ENCODE measurements around the gene ZDHHC13. TPM values are rescaled to one million over a fixed set of nuclear protein-coding genes. Genes with fewer than 3 reads are reported as not detected.

Gene ZDHHC13
- total RNA-seq, 2 donors from 2014 or later: 12.2 to 12.3 TPM

DNA sequence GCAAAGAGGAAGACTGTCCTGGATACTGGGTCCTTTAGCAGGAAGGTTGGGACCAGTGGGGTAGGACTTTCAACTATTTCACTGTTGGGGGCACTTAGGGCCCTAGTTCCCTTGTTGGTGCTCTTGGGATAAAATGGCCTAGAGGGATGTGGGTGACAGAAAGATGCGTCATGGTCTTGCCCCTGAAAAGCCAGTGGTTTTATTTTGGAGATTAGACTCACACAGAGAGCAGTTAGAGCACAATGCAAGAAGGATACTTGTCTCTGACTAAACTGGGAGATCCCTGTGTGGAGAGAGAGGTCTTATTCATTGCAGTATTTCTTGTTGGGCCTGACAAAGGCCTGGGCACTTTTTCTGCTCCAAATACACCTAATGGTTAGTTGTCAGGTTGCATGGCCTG, 33.8 kb upstream of the ZDHHC13 start:
- Histone ChIP-seq H3K9me3 (no peaks in the 10 kb centered on the region), H3K4me1 (replicated peaks) (no peaks in the 10 kb centered on the region), H3K27me3 (replicated peaks; ENCODE audit: insufficient read depth) (no peaks in the 10 kb centered on the region), H3K27ac (no peak overlapping the region), H3K4me3 (no peak overlapping the region), H3K36me3 (no peaks in the 10 kb centered on the region)
- no peak for TF ChIP-seq POLR2A (IDR thresholded peaks at IDR 0.05)
- TF ChIP-seq CTCF (IDR thresholded peaks at IDR 0.05): no peak
- no peak for TF ChIP-seq POLR2AphosphoS5 (IDR thresholded peaks at IDR 0.05)
- intact Hi-C loops (cut with DNase I): no loop called here
- no peak for DNase-seq (ENCODE audit: low spot score)
- WGBS: 92% methylated on average over 1 of the region's 1 CpG

DNA sequence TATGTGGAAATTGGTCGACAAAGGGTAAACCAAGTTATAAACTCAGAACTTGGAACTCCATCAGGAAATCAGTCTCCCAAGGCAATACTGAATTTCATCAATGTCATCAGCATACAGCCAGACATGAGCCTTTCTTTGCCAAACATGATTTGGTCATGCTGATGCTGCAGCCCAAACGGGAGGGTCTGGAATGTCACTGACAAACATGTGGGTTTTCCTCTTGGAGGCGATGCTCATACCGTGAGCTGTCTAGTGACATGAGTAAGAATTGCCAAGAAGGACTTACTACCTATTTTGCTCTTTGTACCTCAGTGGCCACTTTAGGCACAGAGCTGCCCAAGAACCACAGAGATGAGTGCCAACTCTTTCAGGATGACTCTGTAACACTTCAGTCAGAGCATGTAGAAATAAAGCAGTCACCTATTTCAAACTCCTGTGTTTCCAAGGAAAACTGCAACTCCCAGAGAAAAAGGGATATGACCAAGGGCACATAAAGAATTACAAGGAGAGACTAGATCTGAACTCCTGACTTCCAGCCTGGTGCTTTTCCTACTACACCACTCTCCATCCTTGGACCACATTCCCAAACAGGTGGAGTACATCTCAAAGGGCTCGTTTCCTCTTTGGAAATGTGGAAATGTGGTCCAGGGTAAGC, 32.2 kb upstream of the ZDHHC13 start:
- DNase-seq (ENCODE audit: low spot score): no peak
- H3K27ac ChIP-seq: no peak overlapping the region
- intact Hi-C loops (cut with DNase I): no loop called here
- no peaks in the 10 kb centered on the region for H3K9me3 ChIP-seq
- no peaks in the 10 kb centered on the region for H3K27me3 ChIP-seq (replicated peaks; ENCODE audit: insufficient read depth)
- H3K4me1 ChIP-seq (replicated peaks): no peaks in the 10 kb centered on the region
- WGBS: 67% methylated on average over 5 of the region's 5 CpGs
- no peaks in the 10 kb centered on the region for H3K36me3 ChIP-seq
- TF ChIP-seq CTCF (IDR thresholded peaks at IDR 0.05) (no peak), POLR2A (IDR thresholded peaks at IDR 0.05) (no peak), POLR2AphosphoS5 (IDR thresholded peaks at IDR 0.05) (no peak)
- no peak overlapping the region for H3K4me3 ChIP-seq

GRCh38 chr11:19087658-19088057, 29.3 kb upstream of the ZDHHC13 start:
- no peak overlapping the region for H3K4me3 ChIP-seq
- no peaks in the 10 kb centered on the region for H3K27me3 ChIP-seq (replicated peaks; ENCODE audit: insufficient read depth)
- no peak for DNase-seq (ENCODE audit: low spot score)
- H3K36me3 ChIP-seq: no peaks in the 10 kb centered on the region
- TF ChIP-seq POLR2AphosphoS5 (IDR thresholded peaks at IDR 0.05) (no peak), POLR2A (IDR thresholded peaks at IDR 0.05) (no peak), CTCF (IDR thresholded peaks at IDR 0.05) (no peak)
- H3K27ac ChIP-seq: no peak overlapping the region
- H3K4me1 ChIP-seq (replicated peaks): no peaks in the 10 kb centered on the region
- WGBS: 91% methylated on average over 8 of the region's 8 CpGs
- H3K9me3 ChIP-seq: no peaks in the 10 kb centered on the region
- intact Hi-C loops (cut with DNase I): no loop called here

DNA sequence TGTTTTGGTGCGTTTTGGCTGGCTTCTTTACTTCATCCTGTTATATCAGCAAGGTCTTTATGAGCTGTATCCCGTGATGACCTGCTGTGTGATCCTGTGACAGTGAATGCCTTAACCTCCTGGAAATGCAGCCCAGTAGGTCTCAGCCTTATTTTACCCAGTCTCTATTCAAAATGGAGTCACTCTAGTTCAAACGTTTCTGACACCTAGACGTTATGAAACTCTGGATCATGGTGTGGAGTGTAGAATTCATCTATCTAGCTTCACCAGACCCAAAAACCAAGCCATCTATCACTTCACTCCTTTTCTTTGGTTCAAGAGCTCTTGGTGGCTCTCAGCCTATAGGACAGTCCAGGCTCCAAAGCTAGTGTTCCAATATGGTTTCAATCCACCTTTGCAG, 28.2 kb upstream of the ZDHHC13 start:
- intact Hi-C loops (cut with DNase I): no loop called here
- Histone ChIP-seq H3K36me3 (no peaks in the 10 kb centered on the region), H3K4me1 (replicated peaks) (no peaks in the 10 kb centered on the region), H3K27me3 (replicated peaks; ENCODE audit: insufficient read depth) (no peaks in the 10 kb centered on the region), H3K9me3 (no peaks in the 10 kb centered on the region), H3K4me3 (no peak overlapping the region), H3K27ac (no peak overlapping the region)
- WGBS: 86% methylated on average over 4 of the region's 4 CpGs
- TF ChIP-seq POLR2AphosphoS5 (IDR thresholded peaks at IDR 0.05): no peak
- no peak for TF ChIP-seq POLR2A (IDR thresholded peaks at IDR 0.05)
- TF ChIP-seq CTCF (IDR thresholded peaks at IDR 0.05): no peak
- DNase-seq (ENCODE audit: low spot score): no peak

DNA sequence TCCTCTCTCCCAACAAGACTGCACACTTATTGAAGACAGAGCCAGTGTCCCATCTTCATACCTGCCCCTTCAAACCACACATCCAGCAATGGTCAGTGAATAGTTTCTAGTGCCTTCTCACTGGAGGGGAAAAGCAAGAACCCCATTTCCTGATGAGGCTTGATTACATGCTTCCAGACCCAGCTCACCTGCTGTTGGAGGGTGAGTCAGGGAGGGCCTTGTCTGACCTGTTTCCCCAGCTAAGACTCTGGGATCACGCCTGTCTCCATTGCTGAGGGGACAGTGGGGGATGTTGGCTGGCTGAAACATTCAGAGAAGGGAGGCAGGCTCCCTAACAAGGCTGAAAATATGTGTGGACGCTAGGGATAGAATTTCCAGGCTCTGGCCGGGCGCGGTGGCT, 27.5 kb upstream of the ZDHHC13 start:
- H3K27me3 ChIP-seq (replicated peaks; ENCODE audit: insufficient read depth): no peaks in the 10 kb centered on the region
- no peak for DNase-seq (ENCODE audit: low spot score)
- H3K27ac ChIP-seq: no peak overlapping the region
- H3K9me3 ChIP-seq: no peaks in the 10 kb centered on the region
- 88% methylated on average over 5 of the region's 5 CpGs for WGBS
- TF ChIP-seq CTCF (IDR thresholded peaks at IDR 0.05): no peak
- TF ChIP-seq POLR2AphosphoS5 (IDR thresholded peaks at IDR 0.05): no peak
- TF ChIP-seq POLR2A (IDR thresholded peaks at IDR 0.05): no peak
- H3K4me1 ChIP-seq (replicated peaks): no peaks in the 10 kb centered on the region
- H3K36me3 ChIP-seq: no peaks in the 10 kb centered on the region
- intact Hi-C loops (cut with DNase I): no loop called here
- no peak overlapping the region for H3K4me3 ChIP-seq

Measured in prostate gland (tissue), 2 donors.